HG02943 (cell line): ENCODE measurements around the gene PEA15.

Experiments
- ATAC-seq: cut with Tn5 transposase; IDR thresholded peaks from one replicate; pipeline ENCODE4 v1.9.1; 2021; ENCODE audit warnings: mild to moderate bottlenecking, low read depth, moderate library complexity; ENCODE audit not compliant: unreplicated experiment

Gene PEA15

DNA sequence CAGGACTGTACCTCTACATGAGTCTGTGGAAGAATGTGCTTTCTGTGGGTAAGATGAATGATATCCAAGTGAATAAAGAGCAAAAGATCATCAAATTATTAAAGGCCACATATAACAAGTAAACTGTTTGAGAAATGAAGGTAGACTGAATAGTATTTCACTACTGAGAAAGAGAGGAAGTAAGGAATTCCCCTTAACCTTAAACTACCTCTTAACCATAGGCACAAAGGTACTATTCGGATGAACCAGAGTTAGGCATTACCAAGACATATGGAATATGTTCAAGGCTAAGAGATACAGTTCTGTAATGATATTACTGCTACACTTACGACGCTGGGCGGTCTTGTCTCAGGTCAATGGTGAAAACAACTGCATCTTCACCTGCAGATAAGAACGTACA lies 31.6 kb downstream of the PEA15 start:
- no peak for ATAC-seq

DNA sequence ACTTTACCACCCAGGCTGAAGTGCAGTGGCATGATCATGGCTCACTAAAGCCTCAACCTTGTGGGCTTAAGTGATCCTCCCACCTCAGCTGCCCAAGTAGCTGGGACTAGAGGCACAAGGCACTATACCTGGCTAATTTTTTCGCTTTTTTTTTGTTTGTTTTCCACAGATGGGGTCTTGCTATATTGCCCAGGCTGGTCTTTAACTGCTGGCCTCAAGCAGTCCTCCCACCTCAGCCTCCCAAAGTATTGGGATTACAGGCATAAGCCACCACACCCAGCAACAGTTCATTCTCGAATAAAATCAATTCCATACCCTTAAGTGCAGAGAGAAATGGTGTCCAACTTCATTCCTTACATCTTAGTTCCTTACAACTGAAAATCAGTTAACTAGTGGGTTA lies 32.4 kb downstream of the PEA15 start:
- no peak for ATAC-seq

DNA sequence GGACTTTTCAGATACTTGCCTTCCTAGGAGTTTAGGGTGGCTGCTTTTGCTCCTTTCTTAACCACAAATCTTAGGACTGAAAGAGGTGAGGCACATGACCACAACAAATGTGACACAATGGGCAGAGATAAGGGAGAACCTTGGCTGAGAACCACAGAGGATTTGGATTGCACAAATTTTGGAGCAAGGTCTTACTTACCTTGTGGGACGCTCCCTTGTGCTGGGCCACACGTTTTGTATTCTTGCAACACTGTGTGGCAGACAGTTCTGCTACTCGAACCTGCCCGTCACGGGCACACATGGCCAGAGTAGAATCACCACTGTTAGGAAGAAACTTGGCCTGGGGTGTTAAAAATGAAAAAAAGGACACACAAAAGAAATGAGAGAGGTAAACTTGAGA lies 33.2 kb downstream of the PEA15 start:
- no peak for ATAC-seq

DNA sequence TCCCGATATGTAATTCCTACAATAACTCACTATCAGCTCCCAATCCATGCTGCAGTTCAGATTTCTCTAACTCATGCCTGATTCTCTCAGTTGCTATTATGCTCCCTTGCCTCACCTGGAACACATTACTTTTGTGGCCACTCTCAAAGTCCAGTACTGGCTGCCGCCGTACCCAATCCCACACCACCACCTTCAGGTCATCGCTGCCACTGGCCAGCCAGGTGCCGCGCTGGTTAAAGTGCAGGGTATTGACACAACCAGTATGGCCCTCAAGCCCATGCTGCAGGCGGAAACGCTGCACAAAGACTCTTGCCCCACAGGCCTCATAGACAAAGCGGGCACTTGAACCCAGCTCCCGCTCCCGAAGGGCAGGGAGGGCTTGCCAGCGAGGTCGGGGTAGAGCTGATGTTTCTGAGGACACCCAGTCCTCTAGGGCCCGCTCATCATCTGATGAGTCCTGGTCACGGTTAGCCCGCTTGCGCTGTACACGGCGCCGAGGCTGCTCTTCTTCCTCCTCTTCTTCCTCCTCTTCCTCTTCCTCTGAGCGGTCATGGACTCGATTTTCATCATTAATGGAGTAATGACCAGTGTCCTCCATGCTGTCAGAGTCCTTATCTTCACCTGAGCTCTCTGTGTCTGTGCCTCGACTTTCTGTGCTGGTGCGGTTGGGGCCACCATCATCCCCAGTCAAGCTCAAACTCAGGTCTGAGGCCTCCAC lies 34.6 kb downstream of the PEA15 start:
- ATAC-seq, result no peak

DNA sequence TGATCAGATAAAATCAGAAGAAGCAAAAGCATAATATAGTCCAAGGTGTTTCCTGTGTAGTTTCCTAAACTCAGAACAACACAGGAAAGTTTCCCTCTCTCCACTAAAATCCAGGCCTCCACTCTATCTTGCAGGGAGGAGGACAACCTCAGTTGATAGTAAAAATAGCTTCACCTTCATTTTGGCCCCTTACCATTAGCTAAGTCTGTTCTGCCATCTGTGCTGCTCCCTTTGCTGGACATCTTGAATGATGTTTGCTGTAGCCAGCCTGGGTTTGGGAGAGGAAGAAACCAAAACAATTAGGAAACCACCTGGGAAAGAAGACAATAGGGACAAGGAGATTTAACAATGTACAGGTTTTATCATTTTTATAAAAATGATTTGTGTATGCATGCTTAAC lies 38.6 kb downstream of the PEA15 start:
- ATAC-seq, result no peak

DNA sequence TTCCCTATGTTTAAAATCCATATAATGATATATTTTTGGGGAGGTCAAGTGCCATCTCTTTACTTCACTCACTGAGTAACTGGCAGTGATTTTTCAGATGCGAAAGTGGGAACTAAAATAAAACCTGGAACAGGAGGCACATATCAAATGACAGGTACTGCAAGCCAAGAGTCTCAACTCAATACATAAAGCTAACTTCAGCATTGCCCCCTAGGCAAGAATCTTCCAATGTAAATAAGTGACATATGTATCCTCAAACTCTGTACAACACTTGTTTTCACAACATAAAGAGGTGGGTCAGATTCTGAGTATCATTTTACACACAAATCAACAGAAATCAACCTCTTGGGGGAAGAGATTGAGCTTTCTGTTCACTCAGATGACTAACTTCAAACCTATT lies 39.0 kb downstream of the PEA15 start:
- no peak for ATAC-seq

DNA sequence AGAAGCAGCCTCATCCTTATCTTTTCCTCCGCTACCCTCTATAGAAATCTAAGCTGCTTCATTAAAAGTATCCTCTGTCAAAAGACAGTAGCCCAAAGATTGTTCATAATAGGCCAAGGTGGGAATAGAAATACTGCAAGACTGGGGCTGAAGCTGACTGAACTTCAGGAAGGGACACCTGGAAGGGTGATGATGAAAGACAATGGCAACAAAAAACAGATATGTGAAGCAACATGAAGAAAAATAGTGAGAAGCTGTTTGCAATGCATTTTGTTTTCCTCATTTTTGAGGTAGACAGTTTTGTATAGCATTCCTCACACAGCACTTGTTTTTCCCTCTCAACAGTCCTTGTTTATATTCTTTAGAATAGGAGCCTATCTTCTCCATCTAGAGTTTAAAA lies 40.2 kb downstream of the PEA15 start:
- no peak for ATAC-seq

DNA sequence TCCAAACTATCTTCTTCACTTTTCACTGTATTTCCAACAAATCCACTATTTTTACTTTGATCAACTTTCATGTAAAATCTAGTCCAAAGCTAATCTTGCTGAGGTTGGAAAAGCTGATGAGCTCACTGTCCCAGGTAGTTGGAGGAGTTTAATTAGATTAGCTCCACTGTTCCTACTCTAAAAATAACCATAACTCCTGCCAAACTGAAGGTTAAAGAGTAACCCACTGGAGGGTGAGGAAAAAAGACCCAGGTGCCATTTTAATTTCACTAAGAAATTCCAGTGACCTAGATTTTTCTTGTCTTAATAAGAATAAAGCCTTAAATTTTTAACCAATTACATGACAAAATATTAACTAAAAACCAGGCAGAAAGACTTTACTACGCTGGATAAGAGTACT lies 41.9 kb downstream of the PEA15 start:
- no peak for ATAC-seq

DNA sequence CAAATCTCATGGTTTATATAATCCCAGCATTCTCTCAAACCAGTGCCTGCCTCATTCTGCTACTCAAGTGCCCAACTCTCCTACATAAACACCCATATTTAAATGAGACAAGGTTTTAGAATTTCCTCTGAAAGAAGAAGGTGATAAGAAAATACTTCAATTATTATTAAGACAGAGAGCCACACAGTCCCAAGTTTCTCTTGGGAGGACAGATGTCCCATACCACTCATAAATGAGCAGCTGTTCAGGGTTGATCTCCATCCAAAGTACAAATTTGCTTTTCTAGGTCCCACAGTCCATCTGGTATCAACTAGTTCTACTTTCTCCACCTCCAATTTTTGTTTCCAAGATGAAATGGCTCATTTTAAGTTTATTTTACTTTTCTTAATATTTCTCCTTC lies 45.8 kb downstream of the PEA15 start:
- no peak for ATAC-seq

DNA sequence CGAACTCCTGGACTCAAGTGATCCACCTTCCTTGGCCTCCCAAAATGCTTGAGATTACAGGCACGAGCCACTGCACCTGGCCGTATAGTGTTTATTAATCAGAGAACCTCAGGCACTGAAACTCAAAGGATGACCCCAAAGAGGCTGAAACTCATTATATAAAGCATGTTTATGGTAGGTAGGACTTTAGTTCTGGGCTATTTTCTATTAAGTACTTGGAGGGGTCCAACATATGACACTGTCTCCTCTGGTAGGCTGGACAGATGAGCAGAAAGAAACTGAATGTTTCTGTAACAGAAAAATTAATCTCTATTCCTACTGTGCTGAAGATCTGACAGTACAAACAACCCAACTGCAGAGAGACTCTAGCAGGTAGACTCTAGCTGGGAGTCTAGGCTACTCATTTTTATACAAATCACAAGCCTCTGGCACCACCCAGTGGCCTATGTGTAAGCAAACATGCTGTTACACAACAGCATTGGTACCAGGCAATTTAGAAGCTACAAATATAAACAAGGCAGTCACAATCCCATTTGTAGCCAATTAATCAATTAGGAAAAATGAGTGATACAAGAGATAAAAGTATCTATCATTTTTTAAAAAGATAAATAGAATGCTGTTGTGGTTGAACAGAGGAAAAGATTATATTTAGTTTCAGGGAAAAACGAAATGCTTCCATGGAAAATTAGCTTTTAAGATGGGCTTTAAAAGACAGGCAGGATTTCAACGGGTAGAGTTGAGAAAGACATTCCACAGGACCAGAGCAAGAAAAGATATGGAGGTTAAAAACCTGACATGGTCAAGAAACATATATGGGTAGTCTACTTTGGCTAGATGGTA lies 46.7 kb downstream of the PEA15 start:
- ATAC-seq, result no peak

DNA sequence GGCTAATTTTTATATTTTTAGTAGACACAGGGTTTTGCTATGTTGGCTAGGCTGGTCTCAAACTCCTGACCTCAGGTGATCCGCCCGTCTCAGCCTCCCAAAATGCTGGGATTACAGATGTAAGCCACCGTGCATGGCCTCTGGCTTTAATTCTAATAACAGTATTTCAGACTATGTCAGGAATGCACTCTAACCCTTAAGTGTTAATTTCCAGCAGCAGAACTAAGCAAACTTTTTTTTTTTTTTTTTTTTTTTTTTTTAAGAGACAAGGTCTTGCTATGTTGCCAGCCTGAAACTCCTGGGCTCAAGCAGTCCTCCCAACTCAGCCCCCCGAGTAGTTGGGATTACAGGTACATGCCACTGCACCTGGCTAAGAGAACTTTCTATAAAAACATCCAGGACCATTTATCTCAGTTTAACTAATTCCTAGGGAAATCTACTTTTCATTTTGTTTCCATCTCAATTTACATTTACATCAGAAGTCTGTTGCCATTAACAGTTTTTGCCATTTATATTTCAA lies 50.7 kb downstream of the PEA15 start:
- ATAC-seq, result no peak

DNA sequence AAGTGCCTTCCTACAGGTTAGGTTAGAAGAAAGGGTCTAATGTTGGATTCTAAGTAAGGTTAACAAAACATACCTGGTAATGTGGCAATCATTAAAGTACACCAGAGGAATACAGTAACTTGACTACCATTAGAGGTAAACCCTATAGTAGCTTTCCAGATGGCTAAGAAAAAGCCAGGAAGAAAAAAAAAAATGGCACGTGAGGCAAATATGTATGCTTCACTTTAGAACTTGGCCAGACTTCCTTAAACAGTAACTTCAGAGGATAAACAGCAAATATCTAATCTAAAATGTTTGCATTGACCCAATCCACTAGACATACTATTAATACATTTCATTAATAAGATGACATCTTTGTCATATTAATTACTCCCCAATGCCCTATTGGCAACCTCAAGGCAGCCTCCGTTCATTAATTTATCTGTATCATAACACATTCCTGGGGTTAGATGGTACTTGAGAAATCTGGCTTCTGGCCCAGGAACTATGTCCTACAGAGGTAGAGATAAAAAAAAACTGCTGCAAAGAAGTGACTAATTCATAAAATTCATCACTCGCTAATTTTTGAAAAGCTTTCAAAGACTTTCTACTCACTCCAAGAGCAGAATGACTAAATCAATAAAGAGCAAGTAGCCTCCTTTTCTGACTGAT lies 51.3 kb downstream of the PEA15 start:
- ATAC-seq, result no peak

DNA sequence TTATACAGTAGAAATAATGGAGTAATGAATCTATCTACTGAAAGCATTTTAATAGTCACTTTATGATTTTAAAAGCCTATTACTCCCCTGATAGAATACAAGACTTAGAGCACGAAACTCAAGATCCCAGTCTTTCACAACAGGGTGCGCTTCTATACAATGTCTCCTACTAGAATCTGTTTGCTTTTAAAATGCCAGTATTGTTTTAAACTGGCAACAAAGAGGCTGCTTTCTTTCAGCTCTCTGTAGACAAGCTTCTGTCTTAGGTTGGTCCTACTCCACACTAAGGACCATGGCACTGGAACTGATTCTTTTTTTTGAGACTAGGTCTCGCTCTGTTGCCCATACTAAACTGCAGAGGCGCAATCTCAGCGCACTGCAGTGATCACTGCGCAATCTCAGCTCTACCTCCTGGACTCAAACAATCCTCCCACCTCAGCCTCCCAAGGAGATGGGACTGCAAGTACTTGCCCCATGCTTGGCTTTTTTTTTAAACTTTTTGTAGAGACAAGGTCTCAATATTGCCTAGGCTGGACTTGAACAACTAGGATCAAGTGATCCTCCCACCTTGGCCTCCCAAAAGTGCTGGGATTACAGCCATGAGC lies 52.3 kb downstream of the PEA15 start:
- no peak for ATAC-seq

DNA sequence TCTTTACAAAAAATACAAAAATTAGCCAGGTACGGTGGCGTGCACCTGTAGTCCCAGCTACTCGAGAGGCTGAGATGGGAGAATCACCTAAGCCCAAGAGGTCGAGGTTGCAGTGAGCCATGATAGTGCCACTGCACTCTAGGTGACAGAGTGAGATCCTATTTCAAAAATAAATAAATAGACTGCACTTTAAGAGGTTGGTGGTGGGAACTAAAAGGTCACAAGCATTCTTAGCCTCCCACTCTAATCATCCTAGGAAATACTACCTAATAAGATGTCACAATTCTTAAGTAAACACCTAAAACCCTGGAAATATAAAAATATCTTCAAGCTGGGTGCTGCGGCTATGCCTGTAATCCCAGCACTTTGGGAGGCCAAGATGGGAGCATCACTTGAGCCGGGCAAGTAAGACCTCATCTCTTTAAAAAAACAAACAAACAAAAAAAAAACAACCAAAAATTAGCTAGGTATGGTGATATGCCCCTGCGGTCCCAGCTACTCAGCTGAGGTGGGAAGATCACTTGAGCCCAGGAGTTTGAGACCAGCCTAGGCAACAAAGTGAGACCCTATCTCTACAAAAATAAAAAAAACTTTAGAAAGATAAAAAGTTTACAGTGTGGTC lies 53.1 kb downstream of the PEA15 start:
- ATAC-seq, result no peak

DNA sequence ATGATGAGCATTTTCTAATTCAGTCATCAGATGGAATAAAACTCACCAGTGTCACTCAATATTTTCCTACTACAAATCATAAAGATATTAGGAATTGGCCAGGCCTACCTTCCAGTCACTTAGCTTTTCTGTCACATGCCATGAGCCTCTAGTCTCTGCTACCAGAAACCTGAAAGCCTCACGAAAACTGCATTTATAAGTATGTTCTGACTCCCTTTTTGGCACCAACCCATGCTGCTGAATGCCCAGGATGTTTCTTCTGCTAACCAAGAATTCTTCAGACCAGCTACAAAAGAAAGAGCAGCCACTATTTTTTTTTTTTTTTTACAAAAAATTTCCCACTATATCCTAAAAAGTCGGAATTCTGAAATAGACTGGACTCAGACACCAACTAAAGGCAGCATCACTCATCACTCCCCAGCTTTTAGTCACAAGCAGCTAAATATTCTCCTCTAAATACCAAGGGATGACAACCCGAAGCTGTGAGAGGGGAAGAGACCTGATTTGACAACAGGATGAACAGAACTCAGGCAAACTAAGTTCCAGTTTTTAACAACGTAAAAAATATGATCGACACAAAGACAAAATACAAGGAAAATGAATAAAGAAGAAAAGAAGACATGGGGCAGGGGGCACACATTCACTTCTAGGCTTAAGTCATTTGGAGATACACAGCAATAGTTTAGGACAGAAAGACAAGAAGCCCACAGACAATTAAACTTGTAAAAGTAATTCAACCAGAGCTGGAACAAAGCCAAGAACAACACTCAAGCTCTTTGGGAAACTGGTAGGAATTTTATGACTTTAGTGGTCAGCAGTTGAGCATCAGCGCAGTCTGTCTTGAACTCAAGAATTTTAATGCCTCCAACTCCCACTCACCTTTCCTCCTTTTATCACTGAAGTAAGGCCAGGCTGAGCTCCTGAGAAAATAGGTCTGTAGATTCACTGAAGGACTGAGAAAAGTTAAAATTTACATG lies 55.5 kb downstream of the PEA15 start:
- no peak for ATAC-seq

DNA sequence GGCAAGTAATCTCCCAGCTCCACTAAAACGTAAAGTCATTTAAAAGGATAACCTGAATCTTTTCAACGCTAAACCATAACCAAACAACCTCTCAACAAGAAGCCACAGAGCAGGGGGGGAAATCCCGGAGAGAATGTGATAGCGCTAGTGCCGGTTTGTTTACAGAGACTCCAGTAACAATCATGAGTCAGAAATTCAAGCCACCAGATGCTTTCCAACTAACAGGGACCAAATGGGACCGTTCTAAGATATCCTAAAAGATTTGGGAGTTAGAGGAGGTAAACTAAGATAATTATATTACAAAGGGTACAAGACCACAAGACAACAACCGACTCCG lies 56.3 kb downstream of the PEA15 start:
- ATAC-seq, result no peak

DNA sequence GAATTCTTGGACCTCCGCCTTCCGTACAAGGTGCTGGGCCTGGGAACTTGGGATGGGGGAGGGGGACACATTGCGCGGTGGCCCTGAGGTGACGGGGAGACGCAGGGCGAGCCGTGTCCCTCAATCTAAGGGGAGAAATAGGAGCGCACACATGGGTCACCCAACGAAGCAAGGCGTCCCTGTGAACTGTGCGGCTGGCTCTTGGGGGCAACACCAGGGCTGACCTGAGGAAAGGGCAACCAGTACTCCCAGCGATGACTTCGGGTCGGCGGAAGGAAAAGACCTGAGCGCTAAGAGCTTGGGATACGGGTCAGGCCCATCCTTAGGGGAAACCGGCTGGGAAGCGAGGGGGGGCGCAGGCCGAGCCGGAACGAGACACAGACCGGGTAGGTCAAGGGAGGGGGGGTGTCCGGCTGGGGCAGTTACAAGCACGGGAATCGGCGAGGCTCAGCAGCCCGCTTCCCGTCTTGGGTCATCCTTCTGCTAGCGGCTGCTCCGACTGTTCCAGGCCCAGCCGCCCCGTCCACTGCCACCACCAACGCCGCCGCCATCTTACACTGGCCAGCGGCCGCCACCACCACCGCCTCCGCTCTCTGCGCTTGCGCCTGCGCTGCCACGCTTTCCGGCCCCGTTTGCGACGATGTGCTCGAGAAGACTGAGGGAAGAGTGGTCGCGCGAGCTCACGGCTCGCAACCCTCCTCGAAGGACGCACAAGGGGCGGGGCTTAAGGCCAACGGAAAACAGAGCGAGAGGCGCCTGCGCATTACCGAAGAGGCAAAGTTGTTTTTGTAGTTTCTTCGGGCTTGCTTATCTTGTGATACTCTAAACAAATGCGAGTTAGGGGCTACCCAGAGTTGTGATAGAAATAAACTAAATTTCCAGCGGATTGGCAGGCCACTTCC lies 57.0 kb downstream of the PEA15 start, which contains the start of gene DCAF8:
DCAF8 (minus strand) TSS at position 657 of the 902 bp plus-strand sequence. CDS start 18,541 bp downstream, outside the sequence.
- peak; percentile 84 for ATAC-seq

DNA sequence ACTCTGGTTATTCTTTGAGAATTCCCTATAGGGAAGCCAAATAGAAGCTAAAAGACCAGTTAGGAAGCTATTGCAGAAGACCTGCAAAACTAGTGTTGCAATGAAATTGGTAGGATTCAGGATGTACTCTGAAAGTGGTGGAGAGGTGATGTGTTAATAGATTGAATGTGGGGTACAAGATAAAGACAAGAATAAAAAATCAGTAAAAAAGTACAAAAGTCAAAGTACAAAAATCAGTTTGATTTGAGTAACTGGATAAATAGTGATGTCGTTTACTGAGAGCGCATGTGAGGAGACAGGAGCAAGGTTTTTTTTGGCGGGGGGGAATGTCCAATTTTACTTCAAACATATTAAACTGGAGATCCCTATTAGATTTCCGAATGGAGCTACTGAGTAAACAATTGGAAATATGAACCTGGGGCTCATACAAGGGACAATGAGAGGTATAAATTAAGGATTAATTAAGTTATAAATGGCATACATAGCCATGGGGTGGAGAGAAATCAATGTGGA lies 59.7 kb downstream of the PEA15 start:
- no peak for ATAC-seq
